Measurements from ENCODE around the gene RNF166. TPM values are rescaled to one million over a fixed set of nuclear protein-coding genes. Genes with fewer than 3 reads are reported as not detected.

The RNF166 gene, protein sequence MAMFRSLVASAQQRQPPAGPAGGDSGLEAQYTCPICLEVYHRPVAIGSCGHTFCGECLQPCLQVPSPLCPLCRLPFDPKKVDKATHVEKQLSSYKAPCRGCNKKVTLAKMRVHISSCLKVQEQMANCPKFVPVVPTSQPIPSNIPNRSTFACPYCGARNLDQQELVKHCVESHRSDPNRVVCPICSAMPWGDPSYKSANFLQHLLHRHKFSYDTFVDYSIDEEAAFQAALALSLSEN
- 20.9 to 22.9 TPM (median 21.4 TPM) in 3 replicates for total RNA-seq

DNA sequence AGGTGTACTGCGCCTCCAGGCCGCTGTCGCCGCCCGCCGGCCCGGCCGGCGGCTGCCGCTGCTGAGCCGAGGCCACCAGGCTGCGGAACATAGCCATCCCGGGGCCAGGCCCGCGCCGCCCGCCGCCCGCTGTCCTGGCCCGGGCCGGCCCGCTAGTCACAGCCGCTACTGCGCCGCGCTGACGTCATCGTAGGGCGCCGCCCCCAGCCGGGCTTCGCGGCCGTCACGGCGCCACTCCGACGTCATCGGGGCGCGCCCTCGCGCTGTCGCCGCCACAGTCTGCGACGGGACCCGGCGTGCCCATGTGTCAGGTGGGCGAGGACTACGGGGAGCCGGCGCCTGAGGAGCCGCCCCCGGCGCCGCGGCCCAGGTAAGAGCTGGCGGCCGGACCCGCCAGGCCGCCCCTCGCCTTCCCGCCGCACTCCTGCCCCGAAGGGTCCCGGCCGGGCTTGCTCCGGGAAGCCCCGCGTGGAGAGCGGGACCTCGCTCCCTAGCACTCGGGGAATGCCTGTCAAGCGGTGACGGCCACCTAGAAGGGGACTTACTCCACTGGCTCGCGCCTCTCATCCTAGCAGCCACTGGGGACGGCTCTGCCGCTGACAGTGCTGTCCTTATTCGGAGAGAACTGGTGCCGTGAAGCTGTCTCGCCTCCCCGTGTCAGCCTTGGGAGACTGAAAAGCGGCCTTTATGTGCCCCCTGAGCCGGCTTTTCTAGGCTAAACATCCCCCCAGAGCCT, at the start of gene RNF166, which contains the start of gene CTU2:
TSS of gene RNF166 (minus strand) at position 180 of the 736 bp plus-strand sequence. CDS start at position 97, 83 bp downstream.
TSS of gene CTU2 (plus strand) at position 275 of the 736 bp plus-strand sequence. CDS start at position 303, 28 bp downstream.
- H3K4me3 Mint-ChIP-seq = peak within 1 kb of the TSS; percentile 80
- H3K27ac Mint-ChIP-seq = peak within 1 kb of the TSS; percentile 83

DNA sequence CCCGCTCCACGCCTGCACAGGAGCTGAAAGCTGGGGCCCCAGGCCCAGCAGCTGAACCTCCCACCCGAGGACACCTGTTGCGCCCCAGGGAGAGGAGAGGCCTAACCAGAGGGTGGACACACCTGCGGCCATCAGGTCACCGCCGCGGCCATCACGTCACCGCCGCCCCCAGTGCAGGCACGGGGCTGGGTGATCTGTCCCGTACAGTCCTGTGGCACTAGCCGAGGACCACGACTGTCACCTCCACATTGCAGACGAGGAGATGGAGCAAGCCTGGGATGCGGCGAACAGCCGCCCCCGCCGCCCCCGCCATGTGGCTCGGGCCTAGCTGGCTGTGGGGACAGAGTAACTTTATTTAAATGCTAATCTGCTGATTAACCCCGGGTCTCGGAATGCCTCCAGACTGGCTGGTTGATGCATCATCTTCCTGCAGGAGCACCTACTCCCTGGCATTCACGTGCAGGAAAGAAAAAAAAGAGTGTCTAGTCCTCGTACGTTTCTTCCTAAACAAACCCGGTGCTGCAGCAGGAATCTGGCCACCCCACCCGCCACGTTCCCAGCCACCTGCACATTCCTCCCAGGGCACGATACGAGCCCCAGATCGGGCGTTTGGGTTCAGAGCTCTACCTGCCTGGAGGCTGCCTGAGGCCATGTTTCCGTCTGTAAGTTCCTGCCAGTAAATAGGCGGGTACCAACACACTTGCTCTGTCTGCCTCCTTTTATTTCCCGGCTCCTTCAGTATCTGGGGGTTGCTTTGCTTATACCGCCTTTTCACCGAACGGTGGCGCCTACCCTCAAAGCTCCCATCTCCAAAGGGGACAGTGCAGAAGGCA, 48.9 kb upstream of the RNF166 start:
- Mint-ChIP-seq H3K36me3 (no peaks in the 10 kb centered on the region), H3K27ac (peak overlapping the region; percentile 85), H3K9me3 (no peaks in the 10 kb centered on the region), H3K27me3 (ENCODE audit: low read depth) (no peaks in the 10 kb centered on the region), H3K4me3 (no peak overlapping the region), H3K4me1 (peaks cover 21% of the 10 kb centered on the region)
- DNase-seq (ENCODE audit: low spot score in 2 of 2, unreplicated experiment in 2 of 2) = no peak
- TF ChIP-seq, protein P1, sequence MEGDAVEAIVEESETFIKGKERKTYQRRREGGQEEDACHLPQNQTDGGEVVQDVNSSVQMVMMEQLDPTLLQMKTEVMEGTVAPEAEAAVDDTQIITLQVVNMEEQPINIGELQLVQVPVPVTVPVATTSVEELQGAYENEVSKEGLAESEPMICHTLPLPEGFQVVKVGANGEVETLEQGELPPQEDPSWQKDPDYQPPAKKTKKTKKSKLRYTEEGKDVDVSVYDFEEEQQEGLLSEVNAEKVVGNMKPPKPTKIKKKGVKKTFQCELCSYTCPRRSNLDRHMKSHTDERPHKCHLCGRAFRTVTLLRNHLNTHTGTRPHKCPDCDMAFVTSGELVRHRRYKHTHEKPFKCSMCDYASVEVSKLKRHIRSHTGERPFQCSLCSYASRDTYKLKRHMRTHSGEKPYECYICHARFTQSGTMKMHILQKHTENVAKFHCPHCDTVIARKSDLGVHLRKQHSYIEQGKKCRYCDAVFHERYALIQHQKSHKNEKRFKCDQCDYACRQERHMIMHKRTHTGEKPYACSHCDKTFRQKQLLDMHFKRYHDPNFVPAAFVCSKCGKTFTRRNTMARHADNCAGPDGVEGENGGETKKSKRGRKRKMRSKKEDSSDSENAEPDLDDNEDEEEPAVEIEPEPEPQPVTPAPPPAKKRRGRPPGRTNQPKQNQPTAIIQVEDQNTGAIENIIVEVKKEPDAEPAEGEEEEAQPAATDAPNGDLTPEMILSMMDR (IDR thresholded peaks at IDR 0.05; ENCODE audit: unreplicated experiment) = peak; percentile 43

More for the DNA sequence above, at the start of gene RNF166, which contains the start of gene CTU2:
- TF ChIP-seq, protein P1 (IDR thresholded peaks at IDR 0.05; ENCODE audit: unreplicated experiment) = no peak
- Mint-ChIP-seq H3K36me3 (no peaks in the 10 kb centered on the region), H3K4me1 (peaks cover 21% of the 10 kb centered on the region), H3K9me3 (no peaks in the 10 kb centered on the region), H3K27me3 (ENCODE audit: low read depth) (no peaks in the 10 kb centered on the region)
- DNase-seq (ENCODE audit: low spot score in 2 of 2, unreplicated experiment in 2 of 2) = peak; percentile 93 to 97

GRCh38 chr16:88754109-88754911, 48.1 kb upstream of the RNF166 start:
- Mint-ChIP-seq H3K4me3 (no peak overlapping the region), H3K27ac (no peak overlapping the region), H3K4me1 (peaks cover 15% of the 10 kb centered on the region), H3K9me3 (no peaks in the 10 kb centered on the region), H3K36me3 (no peaks in the 10 kb centered on the region), H3K27me3 (ENCODE audit: low read depth) (no peaks in the 10 kb centered on the region)
- no peak for DNase-seq (ENCODE audit: low spot score in 2 of 2, unreplicated experiment in 2 of 2)
- TF ChIP-seq, protein P1 (IDR thresholded peaks at IDR 0.05; ENCODE audit: unreplicated experiment) = no peak

DNA sequence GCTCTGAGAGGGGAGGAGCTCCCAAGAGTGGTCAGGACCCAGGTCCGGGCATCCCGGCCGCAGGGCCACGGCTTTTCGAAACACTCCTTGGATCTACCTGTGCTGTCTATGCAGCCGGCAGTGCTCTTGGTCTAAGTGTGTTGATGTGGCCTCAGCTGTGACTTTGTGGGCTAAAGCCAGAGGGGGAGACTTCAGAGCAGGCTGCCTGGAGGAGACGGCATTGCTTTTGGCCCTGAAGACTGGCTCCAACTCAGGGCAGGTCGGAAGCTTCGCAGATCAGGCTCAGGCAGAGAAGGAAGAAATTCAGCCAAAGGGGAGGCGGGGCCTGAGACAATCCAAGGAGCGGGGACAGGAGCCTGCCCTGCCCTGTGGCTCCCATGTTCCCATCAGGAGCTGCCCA, 47.4 kb upstream of the RNF166 start:
- Mint-ChIP-seq H3K27ac (no peak overlapping the region), H3K9me3 (no peaks in the 10 kb centered on the region)
- TF ChIP-seq, protein P1 (IDR thresholded peaks at IDR 0.05; ENCODE audit: unreplicated experiment) = no peak

DNA sequence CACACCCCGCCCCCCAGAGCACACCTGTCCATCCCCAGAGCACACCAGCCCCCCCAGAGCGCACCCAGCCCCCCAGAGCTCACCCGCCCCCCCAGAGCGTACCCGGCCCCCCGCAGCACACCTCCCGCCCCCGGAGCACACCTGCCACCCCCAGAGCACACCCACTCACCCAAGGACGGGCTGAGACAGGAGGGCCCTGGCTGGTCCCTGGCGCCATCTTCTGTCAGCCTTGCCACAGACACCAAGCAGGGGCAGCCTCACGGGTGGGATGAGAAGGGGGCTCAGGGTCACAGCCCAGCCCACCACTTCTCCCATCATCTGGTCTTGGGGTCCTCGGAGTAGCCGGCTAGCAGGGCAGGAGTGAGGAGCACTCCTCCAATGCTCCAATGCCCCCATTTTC, 47.0 kb upstream of the RNF166 start:
- Mint-ChIP-seq H3K36me3 (no peaks in the 10 kb centered on the region), H3K27me3 (ENCODE audit: low read depth) (no peaks in the 10 kb centered on the region), H3K9me3 (no peaks in the 10 kb centered on the region), H3K27ac (no peak overlapping the region), H3K4me1 (peaks cover 10% of the 10 kb centered on the region), H3K4me3 (no peak overlapping the region)
- DNase-seq (ENCODE audit: low spot score in 2 of 2, unreplicated experiment in 2 of 2) = no peak
- TF ChIP-seq, protein P1 (IDR thresholded peaks at IDR 0.05; ENCODE audit: unreplicated experiment) = no peak

More for the DNA sequence above, 47.4 kb upstream of the RNF166 start:
- no peak for DNase-seq (ENCODE audit: low spot score in 2 of 2, unreplicated experiment in 2 of 2)
- no peaks in the 10 kb centered on the region for H3K27me3 Mint-ChIP-seq (ENCODE audit: low read depth)
- H3K36me3 Mint-ChIP-seq = no peaks in the 10 kb centered on the region
- no peak overlapping the region for H3K4me3 Mint-ChIP-seq
- H3K4me1 Mint-ChIP-seq = peaks cover 10% of the 10 kb centered on the region

Data from mesothelial cell of epicardium (in vitro differentiated cells).